SH-SY5Y (cell line): Measurements from ENCODE around the gene OSCP1.

Experiments used
- GATA2 ChIP-seq: IDR thresholded peaks from 2 replicates; pipeline ENCODE4 v1.6.1; 2011; ENCODE audit warnings: mild to moderate bottlenecking, low read depth, low read length
- GATA3 ChIP-seq: IDR thresholded peaks from 2 replicates; pipeline ENCODE4 v1.6.1; 2011; ENCODE audit warnings: low read depth, mild to moderate bottlenecking, low read length, moderate library complexity

GRCh38 chr1:36383240-36383639, 67.0 kb downstream of the OSCP1 start:
- no peak for TF ChIP-seq GATA2
- no peak for TF ChIP-seq GATA3
